Measurements from ENCODE around the gene VSTM2B.
A peak's percentile ranks its signal among the peaks of the same experiment; 100 is the strongest.
"Not testable (repeated sequence)": the region's sequence is repeated elsewhere in the genome, so short reads cannot be mapped to it uniquely, and the experiment has no call there.

VSTM2B gene

DNA sequence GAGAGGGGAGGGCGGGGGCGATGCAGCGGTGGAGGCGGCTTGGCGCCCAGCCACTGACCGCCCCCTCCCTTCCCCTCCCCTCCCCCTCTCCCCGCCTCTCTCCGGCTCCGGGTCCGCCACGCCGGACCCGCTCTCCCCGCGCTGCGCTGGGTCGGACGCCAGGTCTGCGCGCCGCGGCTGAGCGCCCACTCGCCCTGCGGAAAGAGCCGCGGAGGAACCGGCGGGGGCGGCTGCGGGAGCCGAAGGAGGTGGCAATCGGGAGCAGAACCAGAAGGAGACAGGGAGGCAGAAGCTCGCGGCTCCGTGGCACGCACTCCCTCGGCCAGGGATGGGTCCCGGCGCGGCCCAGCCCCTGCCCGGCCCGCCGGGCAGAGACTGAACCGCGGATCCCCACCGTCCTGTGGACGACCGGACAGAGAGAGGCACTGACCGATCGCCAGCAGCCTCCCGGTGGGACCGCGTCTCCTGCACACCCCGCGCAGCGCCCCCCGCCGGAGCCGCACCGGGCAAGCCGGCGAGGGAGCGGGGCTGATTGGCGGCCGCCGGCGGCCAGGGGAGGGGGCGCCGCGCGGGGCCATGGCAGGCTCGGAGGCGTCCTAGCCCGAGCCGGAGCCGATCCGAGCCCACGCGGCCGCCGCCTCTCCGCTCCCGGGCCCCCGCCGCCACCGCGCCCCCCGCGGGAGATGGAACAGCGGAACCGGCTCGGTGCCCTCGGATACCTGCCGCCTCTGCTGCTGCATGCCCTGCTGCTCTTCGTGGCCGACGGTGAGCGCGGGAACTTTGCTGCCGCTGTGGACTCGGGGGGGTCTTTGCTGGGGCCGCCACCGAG is at the start of gene VSTM2B:
Gene VSTM2B (plus strand): TSS at position 94 of the 829 bp plus-strand sequence. CDS start 590 bp downstream, at position 684.
- DNase-seq = peak in 1 of 2 experiments; percentile 55

DNA sequence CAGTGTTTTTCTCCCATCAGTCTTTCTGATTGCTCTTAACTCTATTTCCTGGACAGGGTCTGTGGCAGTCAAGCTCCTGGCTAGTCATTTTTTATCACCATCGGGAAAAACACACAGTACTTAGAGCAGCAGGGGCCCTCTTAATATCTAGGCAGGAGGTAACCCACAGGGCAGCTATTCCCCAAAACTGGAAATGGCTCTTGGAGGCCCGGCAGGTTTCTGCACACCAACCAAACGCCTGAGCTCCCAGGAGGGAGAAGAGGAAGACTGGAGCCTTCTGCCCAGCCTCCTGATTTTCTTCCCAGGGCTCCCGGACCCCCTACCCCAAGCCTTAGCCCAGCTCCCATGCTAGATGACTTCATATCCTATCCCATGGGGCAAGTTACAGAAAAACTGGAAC is 49.3 kb upstream of the VSTM2B start:
- no peak for DNase-seq

DNA sequence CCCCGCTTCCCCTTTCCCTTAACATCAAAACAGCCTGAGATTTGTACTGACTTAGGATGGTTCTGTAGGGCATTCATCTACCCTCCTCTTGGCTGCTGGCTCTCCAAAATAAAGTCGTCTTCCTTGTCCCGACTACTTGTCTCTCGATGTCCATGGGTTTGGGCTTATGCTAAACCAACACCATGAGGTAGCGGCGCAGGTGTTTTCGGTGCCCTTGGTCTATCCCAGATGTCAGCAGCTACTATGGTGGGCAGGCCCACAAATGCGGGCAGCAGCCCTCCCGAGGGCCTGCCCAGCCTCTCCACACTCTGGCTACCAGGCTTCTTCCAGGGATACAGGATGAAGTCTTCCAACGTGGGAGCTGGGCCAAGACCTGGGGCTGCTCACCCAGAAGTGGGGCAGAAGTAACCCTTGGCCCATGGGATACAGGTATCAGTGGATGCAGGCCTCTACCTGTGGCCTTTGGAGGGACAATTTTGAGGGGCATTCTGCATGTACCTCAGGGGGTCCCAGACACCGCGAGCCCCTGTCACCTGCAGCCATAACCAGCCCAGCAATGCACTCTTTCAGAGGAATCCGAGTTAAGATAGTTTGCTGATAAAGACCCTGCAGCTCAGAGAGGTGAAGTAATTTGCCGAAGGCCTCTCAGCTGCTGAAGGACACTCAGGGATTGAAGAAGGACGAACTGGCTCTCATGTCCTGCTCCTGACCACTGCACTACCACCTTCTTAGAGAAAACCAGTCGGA is 47.8 kb upstream of the VSTM2B start:
- DNase-seq = no peak

DNA sequence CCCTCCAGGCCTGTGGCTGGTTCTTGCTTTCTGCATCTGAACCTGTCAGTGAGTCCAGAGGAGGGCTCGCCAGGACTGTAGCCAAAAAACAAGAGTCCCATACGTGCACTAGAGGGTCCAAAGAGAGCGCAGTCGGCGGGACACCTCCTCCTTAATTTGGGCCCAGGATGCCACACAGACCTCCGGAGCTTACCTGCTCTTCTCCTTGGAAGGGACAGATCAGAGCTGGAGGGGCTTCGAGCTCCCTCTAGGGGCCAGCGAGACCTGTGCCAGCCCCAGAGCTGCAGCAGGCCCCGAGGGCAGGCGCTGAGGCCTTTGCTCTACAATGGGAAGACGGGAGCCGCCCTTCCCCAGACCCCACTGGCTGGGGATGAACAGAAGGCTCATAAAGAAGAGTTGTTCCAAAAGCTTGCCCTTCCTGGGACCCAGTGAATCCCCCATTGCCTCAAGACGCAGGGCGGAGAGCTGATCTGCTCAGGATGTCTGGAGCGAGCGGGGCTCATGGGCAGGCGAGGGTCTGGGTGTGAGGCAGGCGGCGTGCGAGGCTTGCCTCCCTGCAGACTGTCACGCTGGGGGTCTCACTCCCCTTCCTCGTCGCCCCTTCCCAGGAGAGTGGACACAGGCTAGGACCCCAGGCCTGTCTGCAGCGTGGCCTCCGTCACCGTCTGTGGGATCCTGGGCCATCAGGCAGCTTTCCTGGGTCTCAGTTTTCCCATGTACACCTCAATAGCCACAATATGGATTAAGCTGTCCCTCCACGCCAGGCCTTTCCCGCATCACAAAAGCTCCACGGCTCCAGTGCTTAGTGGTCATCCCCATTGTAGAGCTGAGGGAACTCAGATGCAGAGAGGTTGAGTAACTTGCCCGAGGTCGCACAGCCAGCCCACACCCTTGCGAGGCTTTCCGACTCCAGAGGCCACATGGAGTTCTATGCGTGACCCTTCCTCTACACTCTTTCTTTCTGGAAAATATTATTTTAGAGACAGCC is 46.9 kb upstream of the VSTM2B start:
- peak; percentile 15 to 79 for DNase-seq

DNA sequence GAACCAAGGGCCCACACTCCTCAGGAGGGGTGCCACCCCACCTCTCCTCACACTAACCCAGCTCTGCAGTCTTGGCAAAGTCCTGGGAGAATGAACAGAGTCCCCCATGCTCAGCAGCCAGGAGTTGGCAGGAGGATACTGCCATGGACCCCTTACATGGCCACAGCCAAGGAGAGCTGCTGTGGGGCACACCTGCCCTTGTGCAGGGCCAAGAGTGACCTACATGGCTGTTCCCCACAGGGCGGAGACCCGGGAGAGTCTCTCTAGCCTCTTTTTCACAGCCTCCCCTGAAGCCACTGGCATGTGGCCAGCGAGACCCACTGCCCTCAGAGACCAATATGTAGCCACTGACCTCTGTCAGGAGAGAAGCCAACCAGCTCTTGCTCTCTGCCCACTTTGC is 45.9 kb upstream of the VSTM2B start:
- DNase-seq = no peak

DNA sequence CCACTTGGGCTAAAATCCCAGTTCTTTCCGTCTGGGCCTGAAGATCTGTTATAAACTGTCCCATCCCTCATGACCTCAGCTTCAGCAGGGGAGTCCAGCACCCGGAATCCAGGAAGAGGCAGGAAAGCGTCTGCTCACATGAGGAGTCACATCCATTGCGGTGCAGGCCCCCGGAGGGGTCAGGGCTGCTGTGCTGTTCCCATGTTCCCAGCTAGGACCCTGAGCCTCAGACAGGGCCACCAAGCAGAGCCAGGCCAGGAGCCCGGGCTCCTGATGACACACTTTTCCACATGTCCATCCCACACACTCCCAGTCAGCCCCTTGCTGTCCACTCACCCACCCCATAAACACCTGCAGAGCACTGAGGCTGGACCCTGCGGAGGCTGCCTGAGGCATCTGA is 45.3 kb upstream of the VSTM2B start:
- no peak for DNase-seq

DNA sequence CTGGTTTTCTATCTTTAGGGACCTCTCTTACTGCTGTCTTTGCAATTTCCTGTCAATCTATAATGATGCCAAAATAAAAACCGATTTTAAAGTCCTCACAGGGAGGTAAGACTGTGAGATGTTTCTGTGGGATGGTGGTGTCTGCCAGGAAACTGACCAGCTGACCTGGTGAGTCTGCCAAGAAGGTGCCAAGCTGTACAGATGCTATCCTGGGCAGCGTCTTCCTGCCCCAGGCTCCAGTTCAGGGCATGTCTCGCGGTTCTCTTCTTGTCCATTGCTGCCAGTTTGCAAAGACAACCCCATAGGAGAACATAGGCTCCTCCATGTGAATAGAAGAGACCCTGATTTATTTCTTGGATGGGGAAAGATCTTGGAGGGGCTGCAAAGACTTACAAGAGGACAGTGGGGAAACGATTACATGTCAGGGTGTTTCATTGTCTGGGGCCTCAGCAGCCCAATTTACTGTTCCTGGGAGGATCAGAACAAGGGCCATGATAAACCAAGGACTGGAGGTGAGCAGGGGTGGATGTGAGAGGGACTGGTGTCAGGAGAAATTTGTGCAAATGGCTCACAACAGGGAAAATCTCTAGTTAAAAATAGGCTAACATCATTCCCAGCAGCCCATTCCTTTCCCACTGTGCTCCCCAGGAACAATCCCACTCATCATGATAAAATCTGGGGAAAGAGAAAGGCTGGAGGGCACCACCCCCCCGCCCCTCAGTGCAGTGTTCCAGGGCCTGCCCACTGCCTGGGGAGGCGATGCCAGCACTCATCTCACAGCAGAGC is 42.7 kb upstream of the VSTM2B start:
- DNase-seq = no peak

DNA sequence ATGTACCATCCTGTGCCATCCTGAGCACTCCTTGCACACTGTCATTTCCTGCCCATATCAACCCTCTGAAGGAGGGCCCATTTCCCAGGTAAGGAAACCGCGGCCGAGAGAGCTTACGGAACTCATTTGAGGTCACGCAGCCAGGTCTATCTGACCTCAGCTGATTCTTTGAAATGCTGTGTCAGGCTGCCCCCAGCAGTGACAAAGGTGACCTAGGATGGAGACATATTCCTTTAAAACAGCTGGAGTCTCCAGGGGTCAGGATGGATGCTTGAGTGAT is 42.2 kb upstream of the VSTM2B start:
- no peak for DNase-seq

DNA sequence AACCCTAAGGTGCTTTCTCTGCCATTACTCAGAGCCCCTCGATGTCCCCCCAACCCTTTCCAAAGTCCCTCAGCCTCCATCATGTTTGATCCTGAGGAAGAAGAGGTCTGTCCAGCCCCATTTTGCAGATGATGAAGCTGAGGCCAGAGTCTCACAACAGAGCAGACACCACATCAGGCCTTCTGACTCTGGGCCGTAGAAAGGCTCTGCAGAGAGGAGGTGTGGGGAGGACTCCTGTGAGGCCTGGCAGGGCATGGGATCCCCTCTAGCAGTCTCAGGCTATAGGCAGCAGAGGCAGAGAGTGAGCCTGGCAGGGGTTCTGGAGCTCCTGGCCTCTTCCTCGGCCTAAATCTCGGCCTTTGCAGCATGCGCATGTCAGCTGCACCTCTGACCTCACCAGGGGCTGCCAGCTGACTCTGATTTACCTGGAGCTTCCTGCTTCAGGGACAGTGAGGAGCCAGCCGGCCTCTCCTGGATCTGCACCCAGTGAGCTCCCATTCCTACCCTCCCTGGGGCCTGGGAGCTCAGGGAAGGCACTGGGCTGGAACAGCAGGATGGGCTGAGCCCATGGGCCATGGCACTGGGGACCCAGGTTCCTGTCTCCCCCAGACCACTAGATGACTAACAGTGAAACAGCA is 41.7 kb upstream of the VSTM2B start:
- no peak for DNase-seq

DNA sequence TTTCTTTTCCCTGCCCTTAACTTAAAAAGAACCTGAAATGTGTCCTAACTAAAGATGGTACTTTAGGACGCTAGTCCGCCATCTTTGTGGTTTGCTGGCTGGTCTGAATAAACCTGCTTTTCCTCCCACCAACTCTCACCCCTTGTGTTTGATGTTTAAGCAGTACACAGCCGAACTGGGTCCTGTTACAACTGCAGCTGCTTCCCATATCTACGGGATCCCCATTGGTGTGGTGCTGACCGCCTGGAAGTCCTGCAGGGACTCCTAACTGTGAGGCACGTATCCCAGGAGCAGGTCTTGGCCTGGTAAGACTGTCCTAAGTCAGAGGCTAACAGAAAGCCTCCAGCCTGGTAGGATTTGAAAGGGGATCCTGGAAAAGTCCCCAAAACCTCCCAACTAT is 40.9 kb upstream of the VSTM2B start:
- no peak for DNase-seq

DNA sequence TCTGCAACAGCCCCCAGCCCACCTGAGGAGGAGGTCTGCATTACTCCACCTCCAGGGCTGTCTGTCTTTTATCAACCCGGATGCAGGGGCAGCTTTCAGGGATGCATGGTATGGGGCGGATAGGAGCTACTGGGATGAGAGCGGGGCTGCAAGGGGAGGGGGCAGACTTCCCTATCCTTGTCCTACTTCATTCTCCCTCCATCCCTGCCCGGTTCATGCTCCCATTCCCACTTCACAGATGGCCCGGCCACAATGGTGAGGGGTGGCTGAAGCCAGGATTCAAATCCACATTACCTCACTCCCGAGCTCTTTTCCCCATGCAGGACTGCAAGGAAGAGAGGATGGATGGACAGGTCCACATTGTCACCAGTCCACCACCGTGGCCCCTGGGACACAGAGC is 40.5 kb upstream of the VSTM2B start:
- no peak for DNase-seq

DNA sequence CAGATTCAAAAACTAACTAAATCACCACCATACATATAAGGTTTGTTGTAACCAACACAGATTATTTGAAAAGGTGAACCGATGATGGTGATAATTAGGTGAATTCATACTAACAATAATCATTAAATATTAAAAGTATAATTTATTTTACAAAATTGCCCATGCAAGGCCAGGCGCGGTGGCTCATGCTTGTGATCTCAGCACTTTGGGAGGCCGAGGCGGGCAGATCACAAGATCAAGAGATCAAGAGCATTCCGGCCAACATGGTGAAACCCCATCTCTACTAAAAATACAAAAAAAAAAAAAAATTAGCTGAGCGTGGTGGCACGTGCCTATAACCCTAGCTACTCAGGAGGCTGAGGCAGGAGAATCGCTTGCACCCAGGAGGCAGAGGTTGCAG is 38.8 kb upstream of the VSTM2B start:
- not testable (repeated sequence) for DNase-seq

DNA sequence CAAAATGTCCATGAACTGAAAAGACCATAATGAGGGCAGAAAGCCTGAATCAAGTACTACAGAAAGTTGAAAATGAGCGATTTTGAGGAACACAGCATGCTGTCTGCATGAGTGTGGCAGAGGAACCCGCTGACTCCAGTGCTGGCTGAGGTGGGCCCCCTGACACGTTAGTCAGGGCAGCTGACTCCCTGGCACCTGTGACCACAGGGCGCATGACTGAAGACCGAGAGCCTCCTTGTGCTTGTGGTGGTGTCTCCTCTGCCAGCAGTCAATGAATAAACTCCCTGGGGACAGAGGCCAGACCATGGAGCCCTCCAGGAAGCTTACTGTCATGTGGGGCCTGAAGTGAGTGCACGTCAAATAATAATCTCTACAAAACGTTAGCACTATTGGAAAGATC is 38.4 kb upstream of the VSTM2B start:
- DNase-seq = no peak

DNA sequence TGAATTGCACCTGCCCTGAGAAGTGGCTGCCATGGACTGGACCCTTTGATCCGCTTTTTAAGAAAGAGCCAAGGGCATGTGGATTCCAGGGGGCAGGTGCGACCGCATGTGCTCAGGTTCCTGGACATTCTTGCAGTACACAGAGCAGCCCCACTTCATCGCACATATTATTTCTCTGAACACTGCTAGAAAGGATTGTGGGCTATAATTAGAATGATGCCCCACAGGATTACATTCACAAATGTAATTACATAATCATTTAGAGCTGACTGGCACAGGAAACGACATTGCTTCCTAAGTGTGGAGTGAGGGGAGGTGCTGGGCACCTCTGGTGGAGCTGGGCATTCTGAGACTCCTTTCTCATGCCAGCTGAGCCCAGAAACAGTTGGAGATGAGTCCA is 37.5 kb upstream of the VSTM2B start:
- DNase-seq = no peak

DNA sequence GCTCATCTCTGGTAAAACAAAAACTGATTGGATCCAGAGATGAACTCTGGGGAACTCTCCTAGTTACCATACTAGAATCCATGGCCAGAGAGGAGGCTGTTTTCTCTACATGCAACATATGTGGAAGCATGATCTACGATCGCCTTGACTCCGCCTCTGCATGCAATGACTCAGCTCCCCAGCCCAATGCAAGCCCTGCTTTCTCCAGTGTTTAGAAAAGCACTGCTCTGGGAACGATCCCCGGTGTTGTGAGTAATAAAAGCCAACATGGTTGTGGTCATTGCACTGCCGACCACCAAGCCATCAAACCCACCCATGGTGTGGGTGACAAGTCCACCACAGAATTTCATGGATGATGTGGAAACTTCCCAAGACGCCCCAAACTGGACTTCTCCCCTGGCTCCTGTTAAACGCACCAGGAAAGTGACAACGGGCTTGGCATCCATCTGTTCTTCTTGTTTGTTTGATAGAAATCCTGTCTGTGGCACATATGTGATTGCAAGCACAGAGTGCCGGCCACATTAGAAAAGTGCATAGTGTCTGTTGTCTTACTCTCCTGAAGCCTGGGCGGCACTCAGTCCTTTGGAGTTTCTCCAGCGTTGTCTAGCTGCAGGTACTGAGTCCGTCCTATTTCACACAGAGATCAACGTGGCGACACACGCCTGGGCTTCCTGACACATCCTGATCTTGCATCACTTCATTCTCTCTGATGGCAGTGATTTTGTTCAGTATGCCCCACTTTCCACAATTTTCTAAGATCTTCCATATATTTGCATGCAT is 36.4 kb upstream of the VSTM2B start:
- DNase-seq = no peak

DNA sequence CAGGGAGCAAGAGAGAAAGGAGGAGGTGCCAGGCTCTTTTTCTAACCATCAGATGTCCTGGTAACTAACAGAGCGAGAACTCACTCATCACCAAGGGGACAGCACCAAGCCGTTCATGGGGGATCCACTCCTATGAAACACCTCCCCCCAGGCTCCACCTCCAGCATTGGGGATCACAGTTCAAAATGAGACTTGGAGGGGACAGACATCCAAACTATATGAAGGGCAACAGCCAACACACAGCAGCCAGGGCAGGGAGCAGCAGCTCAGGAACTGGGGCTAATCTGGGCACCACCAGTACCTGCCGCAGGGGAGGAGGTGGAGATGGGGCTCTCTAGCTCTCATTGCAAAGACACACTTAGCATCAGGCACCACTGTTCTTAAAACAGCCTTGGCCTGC is 34.3 kb upstream of the VSTM2B start:
- DNase-seq = no peak

DNA sequence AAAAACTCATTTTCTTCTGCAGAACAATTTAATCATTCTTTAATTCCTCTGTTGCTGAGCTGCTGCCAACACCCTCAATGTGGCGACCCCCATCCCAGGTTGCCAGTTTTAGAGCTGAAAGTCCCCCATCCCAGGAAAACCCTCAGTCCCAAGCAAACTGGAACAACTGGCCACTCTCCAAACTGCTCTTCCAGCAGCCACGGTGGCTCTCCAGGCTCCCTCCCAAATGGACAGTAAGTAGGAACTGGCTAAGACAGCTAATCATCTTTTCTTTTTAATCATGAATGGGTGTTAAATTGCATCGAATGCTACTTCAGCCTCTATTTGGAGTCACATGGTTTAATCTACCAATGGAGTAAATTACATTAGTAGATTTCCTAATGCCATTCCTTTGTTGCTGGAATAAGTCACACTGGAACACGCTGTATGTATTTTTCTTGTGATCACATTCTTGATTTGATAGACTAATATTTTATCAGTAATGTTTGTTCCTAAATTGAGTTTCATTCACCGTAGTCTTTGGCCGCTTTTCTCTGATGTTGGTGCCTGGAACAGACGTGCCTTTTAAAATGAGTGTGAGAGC is 33.7 kb upstream of the VSTM2B start:
- no peak for DNase-seq

DNA sequence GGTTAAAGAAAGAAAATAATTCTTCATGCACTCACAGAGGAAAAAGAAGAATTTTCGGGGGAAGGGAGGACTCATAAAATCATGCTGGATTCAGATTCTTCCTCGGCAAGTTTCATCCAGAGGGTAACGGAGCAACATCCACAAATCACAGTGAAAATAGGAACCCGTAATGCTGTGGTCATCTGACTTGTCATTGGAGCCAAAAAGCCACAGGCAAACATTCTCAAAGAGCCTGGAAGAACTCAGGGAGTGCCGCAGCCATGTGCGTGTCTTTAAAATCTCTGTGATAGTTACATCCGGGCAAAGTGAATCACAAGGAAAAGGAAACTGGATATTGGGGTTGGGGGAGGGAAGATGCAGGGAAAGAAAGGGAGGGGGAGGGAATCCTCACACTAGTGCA is 33.0 kb upstream of the VSTM2B start:
- no peak for DNase-seq

DNA sequence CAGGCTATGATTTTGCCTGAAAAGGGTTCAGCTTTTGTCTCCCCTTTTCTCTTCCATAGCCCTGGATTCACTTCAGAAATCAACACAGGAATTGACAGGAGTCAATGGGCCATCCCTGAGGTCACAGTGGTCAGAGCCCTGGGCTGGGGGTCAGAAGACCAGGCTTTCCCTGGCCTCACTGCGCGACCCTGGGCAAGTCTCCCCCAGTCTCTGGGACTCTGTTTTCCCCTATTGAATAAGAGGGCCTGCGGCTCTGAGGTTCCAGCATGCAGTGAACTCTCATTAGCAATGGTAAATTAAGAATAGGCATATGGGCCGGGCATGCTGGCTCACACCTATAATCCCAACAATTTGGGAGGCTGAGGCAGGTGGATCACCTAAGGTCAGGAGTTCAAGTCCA is 30.7 kb upstream of the VSTM2B start:
- no peak for DNase-seq

DNA sequence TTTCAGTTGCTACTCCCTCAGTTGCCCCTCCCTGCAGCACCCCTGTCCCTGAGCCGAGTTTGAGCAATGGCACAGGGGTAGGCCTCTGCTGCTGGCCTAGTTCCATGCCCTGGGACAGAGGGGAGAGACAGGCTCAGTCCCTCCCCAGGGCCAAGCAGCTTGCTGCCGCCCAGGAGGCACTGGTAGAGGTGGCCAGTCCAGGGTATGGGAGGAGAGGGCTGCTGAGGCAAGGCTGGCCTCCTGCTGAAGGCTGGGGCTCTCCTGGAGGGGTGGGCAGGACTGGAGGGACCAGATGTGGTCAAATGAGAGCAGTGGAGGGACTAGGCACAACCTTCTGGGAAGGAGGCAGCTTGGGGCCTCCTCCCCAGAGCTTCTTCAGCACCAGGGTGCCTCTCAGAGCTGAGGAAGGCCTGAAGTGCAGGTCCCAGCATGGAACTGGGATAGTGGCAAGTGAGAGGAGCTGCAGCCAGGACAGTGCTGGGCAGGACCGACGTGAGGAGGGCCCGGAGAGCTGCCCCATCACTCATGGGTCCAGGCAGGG is 29.8 kb upstream of the VSTM2B start:
- DNase-seq = no peak

DNA sequence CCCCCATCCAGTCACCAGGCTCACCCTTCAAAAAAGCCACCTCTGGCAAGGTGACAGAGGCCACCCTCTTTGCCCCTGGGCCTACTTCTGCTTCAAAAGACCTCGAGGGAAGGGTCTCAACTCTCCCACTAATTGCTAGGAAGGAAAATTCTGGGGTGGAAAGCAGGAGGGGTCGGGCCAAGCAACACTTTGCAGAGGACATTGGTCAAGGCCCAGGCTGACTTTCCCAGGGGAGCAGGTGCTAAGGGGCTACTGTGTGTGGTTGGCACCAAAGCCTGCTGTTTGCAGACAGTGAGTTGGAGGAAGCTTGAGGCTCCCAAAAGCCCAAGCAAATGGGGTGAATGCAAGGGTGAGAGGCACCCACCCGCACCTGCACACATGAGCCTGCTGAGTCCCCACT is 28.6 kb upstream of the VSTM2B start:
- DNase-seq = no peak
